Head of caudate nucleus (tissue), 42 donors: Measurements from ENCODE around the gene RAE1.
"Not testable (repeated sequence)": the region's sequence is repeated elsewhere in the genome, so short reads cannot be mapped to it uniquely, and the experiment has no call there.

Source experiments
- DNase-seq, 42 donors: peaks; one replicate each; pipeline versions ENCODE4 v3.0.0 to v3.0.0-alpha.2; 2020 to 2021; ENCODE audit warnings: mixed read lengths in 7 of 42
- intact Hi-C: fragments of 100-400 bp; cut with DNase I; formaldehyde crosslinking; loops from one replicate; pipeline ENCODE4 v1.15.0; 2022

RAE1 gene

DNA sequence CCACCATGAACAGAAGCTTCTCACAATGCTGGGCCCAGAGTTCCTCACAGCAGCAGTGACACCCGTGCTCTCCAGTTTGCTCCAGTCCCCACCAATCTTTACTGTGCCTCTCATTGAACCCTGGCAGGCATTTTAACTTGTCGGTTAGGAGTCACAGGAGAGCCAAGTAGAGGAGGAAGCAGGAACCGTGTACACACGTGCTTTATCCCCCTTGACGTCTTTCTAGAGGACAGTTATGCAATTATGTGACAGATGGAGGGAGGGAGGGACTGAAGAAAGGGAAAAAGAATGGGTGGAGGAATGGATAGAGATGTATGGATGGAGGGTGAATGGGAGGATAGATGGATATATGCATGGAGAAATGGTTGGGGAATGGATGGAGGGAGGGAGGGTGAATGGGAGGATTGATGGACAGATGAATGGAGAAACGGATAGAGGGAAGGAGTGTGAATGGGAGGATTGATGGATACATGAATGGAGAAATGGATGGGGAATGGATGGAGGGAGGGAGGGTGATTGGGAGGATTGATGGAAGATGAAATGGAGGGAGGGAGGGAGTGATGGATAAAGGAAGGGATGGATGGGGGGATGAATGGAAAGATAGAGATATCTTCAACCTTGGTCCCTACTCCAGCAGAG, 66.1 kb downstream of the RAE1 start:
- intact Hi-C loops, result no loop called here
- DNase-seq, result no peak

DNA sequence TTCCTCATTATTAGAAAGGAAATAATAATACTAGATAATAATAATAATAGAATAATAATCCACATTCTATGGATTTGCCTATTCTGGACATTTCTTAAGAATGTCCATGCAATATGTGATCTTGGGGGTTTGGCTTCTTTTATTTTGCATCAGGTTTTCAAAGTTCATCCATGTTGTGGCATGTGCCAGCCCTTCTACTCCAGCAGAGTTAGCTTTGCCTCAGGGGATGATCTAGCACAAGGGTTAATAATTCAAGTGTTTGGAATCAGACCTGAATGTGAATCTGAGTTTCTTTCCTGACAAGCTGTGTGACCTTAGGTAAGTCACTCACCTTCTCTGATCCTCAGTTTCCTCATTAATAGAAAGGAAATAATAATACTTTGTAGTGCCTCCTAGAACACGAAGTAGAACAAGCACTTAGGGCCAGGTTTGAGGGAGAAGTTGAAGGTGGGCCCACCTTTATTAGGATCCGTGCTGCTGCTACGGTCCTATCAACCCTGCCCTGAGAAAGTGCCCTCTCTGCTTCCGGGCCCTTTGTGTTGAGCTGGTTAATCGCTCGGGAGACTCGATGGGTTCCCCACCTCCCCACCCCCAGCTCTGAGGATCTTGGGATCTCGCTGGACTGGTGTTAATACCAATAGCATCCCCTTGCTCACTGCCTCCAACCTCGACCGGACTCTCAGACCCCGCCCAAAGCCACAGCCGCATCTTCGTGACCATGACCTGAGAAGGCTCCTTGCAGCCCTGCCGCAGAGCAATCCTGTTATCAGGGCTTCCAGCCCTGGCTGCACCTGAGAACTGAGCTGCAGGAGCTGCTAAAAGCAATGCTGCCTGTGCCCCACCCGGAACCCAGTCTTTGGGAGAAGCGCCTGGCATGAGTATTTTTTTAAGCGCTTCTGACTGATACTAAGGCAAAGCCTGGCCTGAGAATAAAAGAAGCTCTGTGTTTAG, 67.0 kb downstream of the RAE1 start:
- no peak for DNase-seq
- intact Hi-C loops, result no loop called here

DNA sequence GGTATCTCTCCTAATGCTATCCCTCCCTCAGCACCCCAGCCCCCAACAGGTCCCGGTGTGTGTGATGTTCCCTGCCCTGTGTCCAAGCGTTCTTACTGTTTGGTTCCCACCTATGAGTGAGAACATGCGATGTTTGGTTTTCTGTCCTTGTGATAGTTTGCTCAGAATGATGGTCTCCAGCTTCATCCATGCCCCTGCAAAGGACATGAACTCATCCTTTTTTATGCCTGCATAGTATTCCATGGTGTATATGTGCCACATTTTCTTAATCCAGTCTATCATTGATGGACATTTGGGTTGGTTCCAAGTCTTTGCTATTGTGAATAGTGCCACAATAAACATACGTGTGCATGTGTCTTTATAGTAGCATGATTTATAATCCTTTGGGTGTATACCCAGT, 68.4 kb downstream of the RAE1 start:
- intact Hi-C loops, DNase-seq: not testable (repeated sequence)

DNA sequence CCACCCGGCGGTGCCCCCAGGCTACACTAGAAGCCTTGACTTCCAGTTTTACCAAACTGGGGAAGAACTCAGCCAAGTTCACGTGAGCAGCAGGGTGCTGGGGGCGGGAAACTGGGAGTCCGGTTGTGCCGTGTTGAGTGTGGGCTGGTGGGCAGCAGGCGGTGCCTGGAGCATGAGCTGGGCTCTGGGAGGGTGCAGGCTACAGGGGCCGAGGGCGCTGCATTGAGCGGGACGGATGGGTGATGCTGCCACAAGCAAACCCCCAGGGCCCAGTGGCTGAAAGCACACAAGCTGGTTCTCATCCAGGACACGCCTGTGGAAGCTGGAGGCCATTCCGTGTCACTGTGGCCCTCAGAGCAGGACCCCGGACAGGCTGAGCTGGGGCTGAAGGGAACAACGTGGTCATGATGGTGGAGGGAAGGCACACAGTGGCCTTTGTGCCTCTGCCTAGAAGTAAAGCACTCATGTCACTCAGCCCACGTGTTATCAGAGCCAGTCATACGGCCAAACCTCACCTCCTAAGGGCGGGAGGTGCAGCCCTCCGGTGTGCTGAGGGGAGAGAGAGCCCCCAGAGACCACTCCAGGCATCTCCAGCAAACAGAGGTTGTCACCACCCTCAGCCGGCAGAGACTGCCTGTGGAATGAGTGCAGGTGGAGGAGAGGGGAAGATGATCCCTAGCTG, 69.7 kb downstream of the RAE1 start:
- intact Hi-C loops, result no loop called here
- no peak for DNase-seq

DNA sequence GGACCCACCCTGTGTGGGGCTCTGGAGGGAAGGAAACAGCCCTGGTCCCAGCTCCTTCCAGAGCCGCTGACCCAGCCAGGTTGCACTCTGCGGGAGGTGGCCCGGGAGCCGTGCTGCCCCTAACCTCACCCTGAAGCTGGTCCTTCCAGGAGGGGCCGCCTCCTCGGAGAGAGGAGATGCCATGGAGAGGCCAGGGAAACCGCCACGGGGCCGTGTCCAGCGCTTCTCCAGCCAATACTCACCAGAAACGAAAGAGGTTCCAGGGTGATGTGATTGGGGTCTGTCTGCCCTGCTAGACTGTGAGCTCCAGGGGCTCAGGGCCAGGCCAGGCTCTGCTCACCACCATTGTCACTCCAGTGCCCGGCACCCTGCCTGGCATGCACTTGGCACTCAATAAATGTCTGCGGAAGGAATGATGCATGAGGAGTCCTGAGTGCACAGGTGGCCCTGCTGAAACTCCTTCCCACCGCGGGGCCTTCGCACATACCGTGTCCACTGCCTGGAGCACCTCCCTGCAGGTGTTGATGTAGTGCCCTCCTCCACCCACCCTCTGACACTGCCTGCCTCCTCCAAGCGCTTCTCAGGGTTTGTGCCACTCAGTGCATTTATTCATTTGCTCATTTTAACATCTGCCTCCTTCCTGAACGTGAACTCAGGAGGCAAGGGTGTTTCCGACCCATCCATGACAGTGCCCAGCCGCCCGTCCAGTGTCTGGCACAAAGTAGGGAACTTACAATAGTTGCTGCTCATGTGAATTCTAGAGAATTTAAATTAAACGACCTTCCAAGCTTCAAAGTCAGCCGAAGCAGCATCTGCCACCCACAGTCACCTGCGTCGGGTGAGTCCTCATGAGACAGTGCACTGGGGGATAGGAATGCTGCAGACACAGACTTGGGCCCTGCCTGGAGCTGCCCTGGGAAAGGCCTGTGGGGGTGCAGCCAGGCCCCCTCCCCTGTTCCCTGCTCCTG, 70.5 kb downstream of the RAE1 start:
- intact Hi-C loops, result no loop called here
- DNase-seq, result peak in 2 of 42 donors; percentile 33

DNA sequence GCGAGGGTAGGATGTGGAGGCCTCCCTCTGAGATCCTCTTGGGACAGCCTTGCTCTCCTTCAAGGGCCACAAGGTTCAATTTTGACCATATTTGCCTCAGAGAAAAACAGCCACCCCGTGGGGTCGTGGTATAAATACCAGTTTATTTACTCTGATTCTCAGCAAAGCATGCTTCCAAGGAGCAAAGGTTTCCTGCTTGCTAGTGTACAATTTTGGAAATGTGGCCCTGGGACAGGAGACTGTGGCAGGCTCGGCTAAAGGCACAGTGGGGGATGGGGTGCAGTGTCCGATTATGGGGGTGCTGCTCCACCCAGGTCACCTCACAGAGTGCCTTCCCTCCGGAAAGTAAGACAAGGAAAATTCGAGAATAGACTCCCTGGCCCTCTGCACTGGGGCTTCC, 71.2 kb downstream of the RAE1 start:
- DNase-seq, result no peak
- intact Hi-C loops, result no loop called here

DNA sequence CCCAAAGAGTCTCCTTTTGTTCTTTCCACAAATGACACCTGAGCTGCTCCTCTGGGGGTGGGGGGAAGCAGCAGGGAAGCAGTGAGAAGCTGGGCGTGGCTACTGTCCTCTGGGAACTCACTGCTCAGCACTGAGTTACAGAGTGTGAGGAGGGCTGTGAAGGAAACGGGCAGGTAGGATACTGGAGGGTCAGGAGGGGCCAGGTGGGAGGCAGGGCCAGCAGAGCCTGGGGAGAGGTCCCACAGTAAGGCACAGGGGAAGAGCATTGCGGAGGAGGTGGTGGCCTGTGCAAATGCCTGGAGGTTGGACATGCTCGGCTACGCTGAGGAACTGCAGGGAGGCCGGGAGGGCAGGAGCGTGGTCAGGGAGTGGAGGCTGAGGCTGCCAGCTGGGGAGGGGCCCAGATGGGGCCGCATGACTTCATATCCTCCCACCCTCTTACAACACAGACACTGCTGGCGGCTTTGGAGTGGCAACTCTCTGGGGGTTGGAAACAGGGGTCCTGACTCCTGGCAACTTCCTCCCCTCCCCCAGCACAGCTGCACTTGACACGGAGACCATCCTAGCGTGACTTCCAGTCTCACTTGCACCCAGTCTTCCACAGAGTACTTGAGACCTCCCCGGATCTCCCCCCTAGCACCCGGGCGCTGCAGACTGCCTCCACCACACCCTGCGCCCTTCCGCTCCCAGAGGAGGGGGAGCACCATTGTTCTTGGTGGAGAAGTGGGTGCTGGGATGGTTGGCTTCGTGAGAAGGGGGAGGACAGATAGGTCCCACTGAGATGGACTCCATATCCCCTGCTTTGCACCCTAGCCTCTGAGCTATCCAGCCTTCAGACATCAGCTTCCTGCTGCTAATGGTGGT, 74.3 kb downstream of the RAE1 start:
- intact Hi-C loops, result no loop called here
- no peak for DNase-seq

DNA sequence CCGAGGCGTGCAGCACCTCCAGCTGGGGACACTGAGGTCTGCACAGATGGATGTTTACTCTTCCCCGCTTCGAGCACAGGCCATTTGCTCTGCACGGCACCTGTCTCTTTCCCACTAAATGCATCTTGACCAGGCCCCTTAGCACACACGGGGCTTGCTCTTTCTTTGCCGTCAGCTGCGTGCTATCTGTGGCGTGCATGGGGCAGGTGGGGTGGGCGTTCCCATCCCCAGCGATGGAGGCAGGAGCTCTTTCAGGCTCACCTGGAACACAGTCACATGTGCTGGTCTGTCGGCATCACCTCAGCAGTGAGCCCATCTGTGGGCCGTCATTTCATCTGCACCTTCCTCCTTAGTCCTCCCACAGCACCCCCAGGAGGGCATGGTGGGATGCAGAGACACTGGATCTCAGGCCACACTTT, 75.2 kb downstream of the RAE1 start:
- DNase-seq, result no peak
- intact Hi-C loops, result no loop called here

DNA sequence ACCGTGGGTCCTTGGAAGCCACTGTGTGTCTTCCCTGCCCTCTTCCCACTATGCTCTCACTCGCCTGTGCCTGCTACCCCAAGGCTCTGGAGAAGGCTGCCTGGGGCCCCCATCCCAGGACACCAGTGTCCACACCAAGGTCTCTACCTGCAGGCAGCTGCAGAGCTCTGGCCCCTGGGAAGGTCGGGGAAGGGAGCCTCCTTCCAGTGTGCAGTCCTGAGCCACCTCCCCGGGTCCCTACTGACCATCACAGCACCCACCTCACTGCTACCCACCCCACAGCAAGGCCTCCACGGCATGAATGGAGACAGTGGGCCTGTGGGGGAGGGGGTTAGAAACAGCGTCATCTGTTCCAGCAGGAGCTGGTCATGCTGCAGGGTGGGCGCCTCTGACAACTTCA, 75.8 kb downstream of the RAE1 start:
- intact Hi-C loops, result no loop called here
- no peak for DNase-seq

DNA sequence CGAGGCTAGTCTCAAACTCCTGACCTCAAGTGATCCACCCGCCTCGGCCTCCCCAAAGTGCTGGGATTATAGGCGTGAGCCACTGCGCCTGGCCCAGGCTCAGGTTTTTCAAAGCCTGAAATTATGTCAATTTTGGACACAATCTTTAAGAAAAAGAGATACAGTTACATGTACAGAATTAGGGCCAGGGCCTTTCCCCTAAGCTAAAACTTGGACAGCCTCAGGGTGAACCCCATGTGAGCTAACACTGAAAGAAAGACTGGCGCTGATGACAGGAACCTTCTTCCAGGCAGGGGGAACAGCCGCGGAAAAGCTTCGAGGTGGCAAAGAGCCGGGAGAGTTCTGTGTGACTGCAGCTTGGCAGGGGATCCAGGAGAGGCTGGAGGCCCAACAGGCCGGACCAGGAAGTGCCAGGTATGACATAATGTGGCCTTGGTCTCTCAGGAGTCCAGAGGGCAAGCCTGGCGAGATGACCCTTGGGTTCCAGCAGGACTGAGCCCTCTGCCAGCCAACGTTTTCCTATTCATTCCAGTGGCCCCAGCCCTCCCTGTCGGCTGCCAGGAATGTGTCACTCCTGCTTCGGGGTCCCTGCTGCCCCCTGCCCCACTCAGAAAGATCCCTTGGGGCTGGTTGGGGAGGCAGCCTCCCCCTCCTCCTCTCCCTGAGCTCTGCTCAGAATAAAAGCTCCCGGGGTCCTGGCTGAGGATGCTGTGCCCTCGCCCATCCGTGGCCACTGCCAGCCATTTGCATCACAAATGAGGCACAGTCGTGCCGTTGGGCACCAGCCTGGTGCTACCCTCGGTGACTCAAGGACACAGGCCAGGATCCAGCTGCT, 77.5 kb downstream of the RAE1 start:
- intact Hi-C loops, result no loop called here
- DNase-seq, result peak in 37 of 42 donors; percentile 16 to 85 (median 58)
